ENCODE measurements around the gene ADGRB3.

DNA sequence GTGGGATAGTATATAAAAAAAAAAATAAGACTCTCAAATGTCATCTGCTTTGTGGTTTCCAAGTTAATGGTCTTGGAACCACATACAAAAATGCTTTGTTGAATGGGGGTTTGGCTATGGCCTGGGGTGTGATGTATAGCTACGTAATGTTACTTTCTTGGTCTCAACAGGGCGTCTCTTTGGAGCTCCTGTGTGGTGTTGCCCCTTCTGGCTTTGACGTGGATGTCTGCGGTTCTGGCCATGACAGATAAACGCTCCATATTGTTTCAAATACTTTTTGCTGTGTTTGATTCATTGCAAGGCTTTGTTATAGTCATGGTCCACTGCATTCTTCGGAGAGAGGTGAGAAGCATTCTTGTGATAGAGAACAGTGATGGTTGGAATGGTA is 704.1 kb downstream of the ADGRB3 start:
- TF ChIP-seq, protein P1, sequence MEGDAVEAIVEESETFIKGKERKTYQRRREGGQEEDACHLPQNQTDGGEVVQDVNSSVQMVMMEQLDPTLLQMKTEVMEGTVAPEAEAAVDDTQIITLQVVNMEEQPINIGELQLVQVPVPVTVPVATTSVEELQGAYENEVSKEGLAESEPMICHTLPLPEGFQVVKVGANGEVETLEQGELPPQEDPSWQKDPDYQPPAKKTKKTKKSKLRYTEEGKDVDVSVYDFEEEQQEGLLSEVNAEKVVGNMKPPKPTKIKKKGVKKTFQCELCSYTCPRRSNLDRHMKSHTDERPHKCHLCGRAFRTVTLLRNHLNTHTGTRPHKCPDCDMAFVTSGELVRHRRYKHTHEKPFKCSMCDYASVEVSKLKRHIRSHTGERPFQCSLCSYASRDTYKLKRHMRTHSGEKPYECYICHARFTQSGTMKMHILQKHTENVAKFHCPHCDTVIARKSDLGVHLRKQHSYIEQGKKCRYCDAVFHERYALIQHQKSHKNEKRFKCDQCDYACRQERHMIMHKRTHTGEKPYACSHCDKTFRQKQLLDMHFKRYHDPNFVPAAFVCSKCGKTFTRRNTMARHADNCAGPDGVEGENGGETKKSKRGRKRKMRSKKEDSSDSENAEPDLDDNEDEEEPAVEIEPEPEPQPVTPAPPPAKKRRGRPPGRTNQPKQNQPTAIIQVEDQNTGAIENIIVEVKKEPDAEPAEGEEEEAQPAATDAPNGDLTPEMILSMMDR (IDR thresholded peaks at IDR 0.05; ENCODE audit: low read length): no peak
- no peak for TF ChIP-seq EZH2 (IDR thresholded peaks at IDR 0.05; ENCODE audit: borderline replicate concordance, low read length)
